Upper lobe of left lung (tissue), 4 donors: ENCODE data around the gene DENND5B.

Experiments used
- CTCF ChIP-seq, 6 experiments: fragments of 450-650 bp in 4 of 6; fragments of 200-600 bp in 2 of 6; sonication (generic) in 2 of 6; IDR thresholded peaks; one replicate each; pipeline ENCODE4 v1.5.1; 2016 to 2019; ENCODE audit warnings: antibody characterized with exemption in 6 of 6
- POLR2A ChIP-seq, 4 donors: fragments of 450-650 bp; IDR thresholded peaks; one replicate each; pipeline ENCODE4 v1.5.1; 2016 to 2017; ENCODE audit warnings: antibody characterized with exemption in 4 of 4, mild to moderate bottlenecking in 2 of 4
- POLR2AphosphoS5 ChIP-seq, 2 donors: sonication (generic); formaldehyde crosslinking; IDR thresholded peaks; one replicate each; pipeline ENCODE4 v1.5.1; 2017; ENCODE audit warnings: antibody characterized with exemption in 2 of 2

DNA sequence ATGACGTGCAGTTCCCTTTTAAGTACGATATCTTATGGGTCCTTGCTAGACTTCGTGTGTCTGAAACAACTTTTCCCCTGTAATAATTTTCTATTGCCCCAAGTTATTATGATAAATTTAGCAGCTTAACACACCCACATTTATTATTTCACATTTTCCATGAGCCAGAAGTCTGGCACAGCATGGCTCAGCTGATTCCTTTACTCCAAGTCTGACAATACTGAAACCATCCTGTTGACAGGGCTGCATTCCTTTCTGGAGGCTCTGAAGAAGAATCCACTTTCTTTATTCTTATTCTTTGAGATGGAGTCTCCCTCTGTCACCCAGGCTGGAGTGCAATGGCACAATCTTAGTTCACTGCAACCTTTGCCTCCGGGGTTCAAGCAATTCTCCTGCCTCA lies 80.9 kb downstream of the DENND5B start:
- TF ChIP-seq POLR2A (IDR thresholded peaks at IDR 0.05), result no peak
- TF ChIP-seq CTCF (IDR thresholded peaks at IDR 0.05), result no peak
- TF ChIP-seq POLR2AphosphoS5 (IDR thresholded peaks at IDR 0.05), result no peak
